A204.1 (cell line): Measurements from ENCODE around the gene OSTF1.

Experiments used
- FAIRE-seq: peaks from 2 replicates; lab custom pipeline; 2012; peaks lifted over from hg19 to GRCh38; lab: Jason Lieb, UNC

The OSTF1 gene

DNA sequence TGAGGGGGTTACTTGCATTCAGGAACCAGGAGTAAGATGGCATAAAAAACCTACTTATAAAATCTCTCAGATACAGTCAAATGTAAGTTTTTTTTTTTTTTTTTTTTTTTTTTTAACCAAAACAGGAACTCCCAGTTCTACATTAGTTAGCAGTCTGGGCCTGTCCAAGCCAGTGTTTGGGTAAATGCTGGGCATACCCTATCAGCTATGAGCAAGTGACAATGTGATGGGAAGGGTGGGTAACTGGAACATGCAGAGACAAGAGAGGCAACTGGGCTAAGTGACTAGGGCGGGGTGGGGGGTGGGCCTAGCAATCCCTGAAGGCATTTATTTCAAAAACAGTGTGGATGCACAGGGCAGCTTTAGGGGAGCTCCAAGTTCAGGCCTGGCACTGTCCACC lies 2.7 kb upstream of the OSTF1 start:
- no peak for FAIRE-seq

- FAIRE-seq: no peak
Measured at GRCh38 chr9:75086541-75087288, 1.6 kb upstream of the OSTF1 start.

- no peak for FAIRE-seq
Measured at GRCh38 chr9:75087289-75087823, 958 bp upstream of the OSTF1 start.

GRCh38 chr9:75088646-75089372 lies 495 bp downstream of the OSTF1 start:
- FAIRE-seq: no peak

DNA sequence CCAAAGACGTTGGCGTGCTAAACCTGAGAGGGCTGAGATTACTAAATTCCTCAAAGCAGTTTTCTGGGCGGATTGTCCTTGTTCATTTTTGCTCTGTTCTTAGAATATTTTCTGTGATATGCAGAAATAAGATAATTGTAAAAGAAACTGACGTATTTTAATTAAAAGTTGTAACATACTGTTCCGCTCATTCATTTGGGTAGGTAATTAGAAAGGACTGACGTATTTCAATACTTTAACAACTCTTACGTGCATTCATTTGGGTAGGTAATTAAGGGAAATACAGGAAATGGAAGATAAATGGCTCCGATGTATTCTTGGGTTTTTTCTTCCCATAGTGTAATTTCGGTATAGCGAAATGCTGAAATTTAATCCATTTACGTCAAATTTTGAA lies 1.1 kb downstream of the OSTF1 start:
- no peak for FAIRE-seq

GRCh38 chr9:75090579-75090978 lies 2.3 kb downstream of the OSTF1 start:
- no peak for FAIRE-seq

- no peak for FAIRE-seq
Measured at GRCh38 chr9:75092766-75093165, 4.5 kb downstream of the OSTF1 start.

DNA sequence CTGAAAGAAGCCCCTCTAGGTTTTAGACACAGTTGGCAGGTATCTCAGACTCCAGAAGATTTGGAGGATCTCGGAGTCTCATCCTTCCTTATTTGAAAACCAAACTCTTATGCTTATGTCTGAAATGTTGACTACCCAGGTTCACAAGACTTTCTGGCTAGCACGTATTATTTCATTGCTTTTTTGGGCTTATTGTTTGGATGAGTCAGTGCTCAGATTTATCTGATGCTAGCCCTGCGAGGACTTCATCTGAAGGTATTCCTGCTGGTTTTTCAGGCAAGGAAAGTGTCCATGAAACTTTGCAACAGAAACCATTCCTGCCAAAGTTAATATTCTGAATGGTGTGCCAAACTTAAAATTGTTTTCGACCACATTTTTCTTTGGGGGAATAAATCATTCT lies 8.5 kb downstream of the OSTF1 start:
- FAIRE-seq: no peak

- FAIRE-seq: no peak
Measured at GRCh38 chr9:75101004-75101588, 12.8 kb downstream of the OSTF1 start.

- FAIRE-seq: no peak
Measured at GRCh38 chr9:75102177-75102790, 14.0 kb downstream of the OSTF1 start.

DNA sequence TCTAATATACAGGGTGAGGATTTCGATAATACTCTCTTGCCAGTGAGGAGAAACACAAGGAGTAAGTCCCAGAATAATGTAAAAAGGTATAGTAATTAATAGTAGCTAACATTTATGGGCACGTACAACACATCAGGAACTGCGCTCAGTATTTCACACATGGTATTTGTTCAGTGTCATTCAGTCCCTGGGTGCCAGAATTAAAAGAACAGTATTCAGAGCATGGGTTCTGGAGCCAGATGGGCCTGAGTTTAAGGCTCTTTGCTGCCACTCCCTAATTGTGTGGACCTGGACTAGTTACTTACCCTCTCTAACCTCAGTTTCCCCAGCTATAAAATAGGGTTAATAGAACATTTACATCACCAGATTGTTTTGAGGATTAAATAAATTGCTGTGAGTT lies 16.3 kb downstream of the OSTF1 start:
- FAIRE-seq: no peak

DNA sequence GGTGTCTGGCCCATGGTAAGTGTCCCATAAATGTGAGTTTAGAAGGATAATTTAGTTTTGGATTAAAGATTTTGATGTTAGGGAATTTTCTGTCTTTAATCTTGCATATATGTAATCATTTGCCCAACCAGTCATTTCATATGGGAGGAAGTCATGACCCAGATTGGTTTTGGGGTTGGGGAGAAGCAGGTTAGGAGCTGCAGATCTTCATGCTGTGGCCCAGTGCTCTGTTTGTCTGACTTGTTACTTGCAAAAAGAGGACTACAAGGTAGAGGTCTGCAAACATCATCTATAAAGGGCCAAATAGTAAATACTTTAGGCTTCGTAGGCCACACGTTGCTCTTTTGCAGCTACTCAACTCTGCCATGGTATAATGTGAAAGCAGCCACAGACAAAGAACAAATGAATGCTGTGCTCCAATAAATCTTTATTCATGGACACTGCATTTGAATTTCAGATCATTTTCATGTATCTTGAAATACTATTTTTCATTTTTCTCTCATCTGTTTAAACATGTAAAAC lies 16.8 kb downstream of the OSTF1 start:
- FAIRE-seq: no peak

DNA sequence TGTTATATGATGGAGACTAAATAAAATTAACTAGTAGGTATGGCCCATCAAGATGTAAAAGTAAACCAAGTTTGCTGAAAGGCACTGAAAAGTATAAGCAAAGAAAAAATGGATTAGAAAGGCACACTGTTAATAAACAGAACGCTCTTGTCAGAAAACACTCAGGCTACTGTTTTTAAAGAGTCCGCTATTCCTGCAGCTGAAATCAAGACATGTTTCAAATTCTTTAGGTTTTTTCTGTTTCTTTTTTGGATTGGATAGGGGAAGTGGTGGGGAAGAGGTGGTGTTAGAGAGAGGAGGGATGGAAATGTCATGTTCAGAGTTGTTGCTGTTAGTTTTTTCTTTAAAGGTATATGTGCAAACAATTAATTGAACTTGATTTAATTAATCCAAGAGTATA lies 17.5 kb downstream of the OSTF1 start:
- no peak for FAIRE-seq

GRCh38 chr9:75106857-75107256 lies 18.5 kb downstream of the OSTF1 start:
- FAIRE-seq: no peak

DNA sequence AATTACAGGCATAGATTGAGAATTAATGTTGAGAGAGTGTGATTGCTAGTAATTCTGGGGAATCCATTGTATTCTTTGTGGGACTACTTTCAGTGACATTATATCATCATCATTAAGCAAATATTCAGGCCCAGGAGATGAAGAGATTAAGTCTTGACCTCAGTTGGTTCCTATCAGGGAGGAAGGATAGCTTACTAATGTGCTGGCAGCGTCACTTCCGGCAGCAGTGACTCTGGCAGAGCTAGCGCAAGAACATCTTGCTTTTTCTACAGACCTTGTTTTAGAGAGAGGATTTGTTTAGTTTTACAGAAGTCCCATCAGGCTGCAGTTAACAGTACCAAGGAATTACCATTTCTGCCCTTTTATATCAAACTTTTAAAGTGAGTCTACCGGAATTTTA lies 20.3 kb downstream of the OSTF1 start:
- FAIRE-seq: no peak

- FAIRE-seq: no peak
Measured at GRCh38 chr9:75109210-75109839, 21.0 kb downstream of the OSTF1 start.

DNA sequence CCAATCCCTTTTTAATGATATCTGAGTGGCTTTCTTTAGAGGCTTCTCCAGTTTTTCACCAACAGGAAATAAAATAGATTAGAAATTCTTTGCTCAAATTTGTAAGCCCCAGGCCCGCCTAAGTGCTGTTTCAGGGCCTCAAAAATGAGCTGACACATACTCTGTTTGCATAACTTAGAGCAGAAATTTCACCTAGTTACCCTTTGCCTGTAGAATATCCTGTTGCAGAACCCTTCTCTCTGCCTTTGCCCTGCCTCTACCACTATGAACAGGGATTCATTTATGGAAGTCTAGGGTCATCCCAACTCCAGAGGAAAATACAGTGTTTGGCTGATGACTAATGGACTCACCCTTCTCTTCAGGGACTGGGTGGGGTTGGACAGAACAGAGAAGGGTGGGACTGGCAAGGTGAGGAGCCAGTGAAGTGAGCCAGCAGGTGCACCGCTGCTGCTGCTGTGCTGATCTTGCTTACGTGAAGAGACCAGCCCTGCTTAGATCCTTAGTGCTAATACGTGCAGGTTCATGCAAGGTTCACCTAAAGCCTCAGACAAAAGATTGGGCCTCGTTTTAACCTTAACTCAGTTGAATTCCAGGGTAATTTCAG lies 22.8 kb downstream of the OSTF1 start:
- FAIRE-seq: no peak

- FAIRE-seq: no peak
Measured at GRCh38 chr9:75112789-75113188, 24.5 kb downstream of the OSTF1 start.

- no peak for FAIRE-seq
Measured at GRCh38 chr9:75116306-75116705, 28.0 kb downstream of the OSTF1 start.

GRCh38 chr9:75117564-75117963 lies 29.2 kb downstream of the OSTF1 start:
- FAIRE-seq: no peak

- FAIRE-seq: no peak
Measured at GRCh38 chr9:75120686-75121085, 32.4 kb downstream of the OSTF1 start.
